ENCODE data around the gene RNF220.

The RNF220 gene

DNA sequence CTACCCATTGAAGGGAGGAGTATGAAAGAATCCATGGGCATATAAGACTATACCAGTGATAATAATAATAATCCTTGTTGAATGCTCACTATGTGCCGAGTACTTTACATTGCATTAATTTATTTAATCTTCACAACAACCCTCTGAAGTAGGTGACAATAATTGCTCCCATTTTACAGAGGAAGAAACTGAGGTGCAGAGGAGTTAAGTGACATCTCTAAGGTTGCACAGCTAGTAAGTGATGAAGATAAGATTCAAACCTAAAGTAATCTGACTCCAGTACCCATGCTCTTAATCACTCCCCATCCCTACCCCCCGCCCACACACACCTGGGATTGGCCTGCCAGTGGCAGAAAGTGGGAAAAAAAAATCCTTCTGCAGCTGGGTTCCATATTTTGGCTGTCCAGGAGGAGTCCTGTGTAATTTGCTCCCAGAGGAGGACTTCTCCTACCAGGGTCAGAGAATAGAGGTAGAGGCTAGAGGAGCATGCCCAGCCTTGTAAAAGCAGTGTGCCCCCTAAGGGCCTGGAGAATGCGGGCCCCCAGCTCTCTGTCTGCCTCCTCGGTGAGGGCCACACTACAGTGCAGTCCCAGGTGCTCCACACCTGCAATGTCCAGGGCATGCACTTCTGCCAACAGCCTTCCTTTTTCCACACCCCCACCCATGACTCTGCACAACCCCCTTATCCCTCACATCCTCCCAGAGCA, 211.4 kb downstream of the RNF220 start:
- DNase-seq = no peak

DNA sequence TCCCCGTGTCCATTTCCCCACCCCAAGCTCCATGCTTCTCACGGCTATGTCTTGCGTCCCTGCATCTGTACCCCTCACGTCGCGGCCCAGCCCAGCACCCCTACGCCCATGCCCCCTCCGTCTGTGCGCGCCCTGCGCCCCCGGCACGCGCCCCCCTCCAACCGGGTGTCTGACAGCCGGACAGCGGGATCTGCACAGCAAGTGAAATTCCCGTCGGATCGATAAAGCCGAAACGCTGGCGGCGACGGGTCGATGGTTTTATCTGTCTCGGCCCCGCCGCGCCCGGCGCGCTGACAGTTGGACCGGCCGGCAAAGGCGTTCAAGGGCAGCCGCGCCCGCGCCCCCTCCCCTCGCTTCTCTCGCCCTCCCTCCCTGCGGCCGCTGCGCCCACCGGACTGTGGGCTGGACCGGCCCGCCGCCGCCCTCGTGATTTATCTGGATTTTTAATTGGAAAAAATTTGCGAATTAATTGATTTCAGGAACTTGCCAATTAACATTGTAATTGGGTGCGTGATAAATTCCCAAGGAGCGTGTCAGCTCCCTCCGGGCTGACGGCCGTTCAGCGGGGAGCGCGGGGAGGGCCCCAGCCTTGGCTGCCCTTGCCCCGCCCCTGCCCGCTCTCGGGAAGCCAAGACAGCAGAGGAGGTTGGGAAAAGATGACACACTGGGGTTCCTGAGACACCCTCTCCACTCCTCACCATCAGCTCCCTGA, 212.1 kb downstream of the RNF220 start:
- DNase-seq = peak; percentile 52

DNA sequence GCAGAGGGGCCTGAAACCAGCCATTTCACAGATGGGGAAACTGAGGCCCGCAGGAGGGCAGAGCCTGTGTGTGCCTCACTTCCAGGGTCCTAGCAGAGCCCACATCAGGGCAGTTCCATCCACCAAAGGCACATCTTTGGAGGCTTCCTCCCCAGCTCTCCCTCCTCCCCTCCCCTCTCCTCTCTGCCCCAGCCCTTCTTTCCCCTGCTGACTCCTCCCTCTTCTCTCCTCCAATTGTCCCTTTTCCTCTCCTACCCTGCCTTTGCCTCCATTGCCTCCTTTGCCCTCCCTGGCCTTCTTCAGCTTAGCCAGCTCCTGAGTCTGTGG, 212.6 kb downstream of the RNF220 start:
- no peak for DNase-seq

DNA sequence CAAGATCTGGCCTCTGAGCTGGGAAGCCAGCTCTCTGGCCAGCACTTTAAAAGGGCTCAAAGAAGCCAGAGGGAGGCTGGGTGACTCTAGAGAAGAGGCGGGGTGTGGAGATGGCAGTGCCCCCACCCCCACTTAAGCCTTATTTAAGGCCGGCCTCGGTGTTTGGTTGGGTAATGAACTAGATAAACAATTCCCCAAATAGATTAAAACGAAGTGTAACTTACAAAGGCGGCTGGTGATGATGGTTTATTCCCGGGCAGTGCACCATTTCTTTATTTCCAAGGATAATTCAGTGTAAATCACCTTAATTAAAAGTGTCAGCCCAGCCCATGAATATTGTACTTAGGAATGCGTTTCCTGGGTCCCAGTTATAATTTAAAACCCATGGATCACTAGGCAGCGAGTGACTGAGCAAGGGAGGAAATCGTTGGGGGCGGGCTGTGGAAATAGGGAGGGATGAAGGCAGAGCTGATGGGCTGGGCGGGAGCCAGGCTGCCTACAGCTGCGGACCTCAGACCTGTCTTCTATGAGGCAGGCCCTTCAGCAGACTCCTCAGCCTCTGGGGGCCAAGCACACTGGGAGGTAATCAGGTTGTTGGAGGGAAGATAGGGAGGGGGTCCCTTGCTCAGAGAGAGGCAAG, 214.3 kb downstream of the RNF220 start:
- DNase-seq = peak; percentile 60

DNA sequence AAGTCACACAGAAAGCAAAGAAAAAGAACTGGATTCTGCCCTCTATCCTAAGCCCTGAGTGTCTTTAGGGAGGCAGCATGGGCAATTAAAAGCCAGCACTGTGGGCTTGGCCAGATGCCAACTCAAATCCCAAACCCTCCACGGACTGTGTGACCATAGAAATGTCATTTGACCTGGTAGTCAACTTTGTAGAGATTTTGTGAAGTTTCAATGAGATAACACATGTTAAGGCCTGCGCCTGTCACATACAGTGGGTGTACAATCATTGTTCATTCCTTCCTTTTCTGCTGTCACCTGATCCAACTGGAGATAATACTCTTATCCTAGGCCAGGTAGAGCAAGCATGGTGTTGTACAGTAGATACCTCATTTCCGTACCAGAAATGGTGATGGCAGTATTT, 215.0 kb downstream of the RNF220 start:
- no peak for DNase-seq

DNA sequence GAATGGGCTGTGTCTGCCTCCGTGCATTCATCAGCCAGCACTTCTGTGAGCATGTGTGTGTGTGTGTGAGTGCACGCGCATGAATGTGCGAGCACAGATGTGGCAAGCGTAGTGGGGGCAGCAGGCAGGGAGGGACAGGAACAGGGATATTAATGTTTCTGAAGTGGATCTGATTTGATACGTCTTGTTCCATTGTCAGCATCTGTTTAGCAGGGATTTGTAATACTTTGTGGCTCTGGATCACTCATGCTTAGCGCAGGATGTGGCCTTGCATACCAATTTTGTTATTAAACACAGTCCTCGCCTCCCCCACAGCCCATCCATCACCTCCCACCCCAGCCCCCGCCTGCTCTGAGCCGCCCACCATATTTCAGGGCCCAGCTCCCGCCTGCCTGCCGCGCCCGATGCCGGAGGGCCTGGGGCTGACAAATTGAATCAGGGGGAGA, 216.8 kb downstream of the RNF220 start:
- DNase-seq = peak; percentile 25

DNA sequence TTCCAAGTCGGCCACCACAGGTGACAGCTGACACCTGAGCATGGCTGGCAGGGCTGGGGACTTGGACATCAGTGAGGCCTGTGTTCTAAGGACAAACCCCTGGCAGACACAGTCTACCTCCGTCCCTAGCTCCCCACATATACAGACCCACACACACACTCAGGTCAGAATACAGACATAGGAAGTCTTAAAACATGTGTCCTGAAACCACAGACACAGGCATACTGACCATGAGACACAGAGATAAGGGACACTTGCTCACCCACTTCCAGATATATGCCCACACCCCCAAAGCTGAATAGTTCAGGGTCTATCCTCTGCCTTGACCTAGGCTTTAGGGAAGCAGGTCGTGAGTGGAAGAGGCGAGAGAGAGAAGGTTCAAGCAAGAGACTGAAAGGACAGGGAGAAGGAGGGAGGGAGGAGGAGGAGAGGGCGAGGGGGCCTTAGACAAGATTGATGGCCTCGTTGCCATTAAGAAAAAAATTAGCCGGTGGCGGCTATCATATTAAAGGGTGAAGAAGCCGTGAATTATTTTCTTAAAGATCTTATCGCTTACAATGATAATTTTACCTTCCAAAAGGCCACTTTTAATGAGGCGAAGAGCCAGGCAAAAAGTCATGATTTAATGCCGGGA, 219.3 kb downstream of the RNF220 start:
- no peak for DNase-seq

DNA sequence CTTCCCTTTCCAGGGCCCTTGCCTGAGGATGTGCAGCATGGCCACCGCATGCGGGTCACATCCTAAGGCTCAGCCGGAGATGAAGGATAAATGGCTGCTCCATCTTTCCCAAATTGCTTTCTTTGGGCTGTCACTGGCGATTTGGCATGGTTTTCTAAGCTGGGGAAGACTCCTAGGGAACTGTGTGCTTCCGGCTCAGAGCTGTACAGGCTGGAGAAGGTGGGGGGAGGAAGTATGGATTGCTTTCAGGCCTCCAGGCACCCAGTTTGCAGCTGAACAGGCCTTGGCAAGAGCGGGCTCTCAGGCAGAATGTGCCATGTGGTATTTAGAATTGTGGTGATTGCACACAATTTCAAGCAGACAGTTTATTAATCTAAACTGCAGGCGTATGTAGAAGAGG, 220.3 kb downstream of the RNF220 start:
- DNase-seq = no peak

DNA sequence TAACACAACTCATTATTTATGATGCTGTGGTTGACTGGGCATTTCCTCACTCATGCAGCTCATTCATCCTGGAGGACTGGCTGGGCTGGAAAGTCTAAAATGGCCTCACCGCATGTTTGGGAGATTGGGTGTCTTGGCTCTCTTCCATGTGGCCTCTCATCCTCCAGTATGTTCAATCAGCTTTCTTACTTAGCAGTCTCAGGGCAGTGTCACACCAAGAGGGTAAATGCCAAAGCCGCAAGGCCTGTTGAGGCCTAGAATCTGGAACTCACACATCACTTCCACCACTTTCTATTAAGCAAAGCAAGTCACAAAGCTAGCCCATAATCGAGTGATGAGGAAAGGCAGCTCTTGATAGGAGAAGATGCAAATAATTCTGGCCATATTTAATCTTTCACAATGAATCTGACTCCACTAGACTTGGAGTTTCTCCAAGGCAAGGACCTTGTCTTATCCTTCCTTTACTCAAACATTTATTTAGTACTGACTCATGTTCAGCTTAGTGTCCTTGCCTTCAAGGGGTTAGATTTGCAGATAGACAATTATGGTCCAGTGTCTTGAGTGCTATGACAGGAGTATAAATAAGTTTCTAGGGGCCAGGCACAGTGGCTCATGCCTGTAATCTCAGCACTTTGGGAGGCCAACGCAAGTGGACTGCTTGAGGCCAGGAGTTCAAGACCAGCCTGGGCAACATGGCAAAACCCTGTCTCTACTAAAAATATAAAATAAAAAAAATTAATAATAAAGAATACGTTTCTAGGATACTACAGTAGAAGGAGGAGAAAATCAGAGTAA, 224.1 kb downstream of the RNF220 start:
- peak; percentile 54 for DNase-seq

DNA sequence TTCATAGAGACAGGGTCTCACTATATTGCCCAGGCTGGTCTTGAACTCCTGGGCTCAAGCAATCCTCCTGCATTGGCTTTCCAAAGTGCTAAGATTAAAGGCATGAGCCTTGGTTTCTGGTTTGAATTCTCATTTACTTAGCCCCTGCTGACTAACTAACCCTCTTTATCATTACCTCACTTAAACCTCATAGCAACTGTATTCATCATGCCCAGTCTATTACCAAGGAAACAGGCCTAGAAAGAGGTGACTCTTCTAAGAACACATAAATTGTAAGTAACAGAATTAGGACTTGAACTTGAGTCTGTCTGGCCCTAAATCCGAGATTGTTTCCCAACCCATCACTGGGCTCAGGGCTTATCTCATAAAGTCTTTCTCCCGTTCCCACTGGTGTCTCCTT, 225.1 kb downstream of the RNF220 start:
- peak; percentile 6 for DNase-seq

DNA sequence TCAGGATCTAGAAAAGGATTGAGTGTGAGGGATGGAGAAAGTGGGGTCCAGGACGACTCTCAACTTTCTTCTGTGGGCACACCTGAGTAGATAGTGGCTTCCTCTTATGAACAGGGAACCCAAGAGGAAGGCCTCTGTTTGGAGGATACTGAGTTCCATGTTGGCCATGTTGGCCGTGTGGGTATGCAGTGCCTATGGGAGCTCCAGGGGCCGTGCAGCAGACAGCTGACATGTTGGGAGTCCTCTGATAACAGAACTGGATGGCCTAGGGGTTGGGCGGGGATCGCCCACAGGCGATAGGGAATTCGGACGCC, 226.2 kb downstream of the RNF220 start:
- no peak for DNase-seq

DNA sequence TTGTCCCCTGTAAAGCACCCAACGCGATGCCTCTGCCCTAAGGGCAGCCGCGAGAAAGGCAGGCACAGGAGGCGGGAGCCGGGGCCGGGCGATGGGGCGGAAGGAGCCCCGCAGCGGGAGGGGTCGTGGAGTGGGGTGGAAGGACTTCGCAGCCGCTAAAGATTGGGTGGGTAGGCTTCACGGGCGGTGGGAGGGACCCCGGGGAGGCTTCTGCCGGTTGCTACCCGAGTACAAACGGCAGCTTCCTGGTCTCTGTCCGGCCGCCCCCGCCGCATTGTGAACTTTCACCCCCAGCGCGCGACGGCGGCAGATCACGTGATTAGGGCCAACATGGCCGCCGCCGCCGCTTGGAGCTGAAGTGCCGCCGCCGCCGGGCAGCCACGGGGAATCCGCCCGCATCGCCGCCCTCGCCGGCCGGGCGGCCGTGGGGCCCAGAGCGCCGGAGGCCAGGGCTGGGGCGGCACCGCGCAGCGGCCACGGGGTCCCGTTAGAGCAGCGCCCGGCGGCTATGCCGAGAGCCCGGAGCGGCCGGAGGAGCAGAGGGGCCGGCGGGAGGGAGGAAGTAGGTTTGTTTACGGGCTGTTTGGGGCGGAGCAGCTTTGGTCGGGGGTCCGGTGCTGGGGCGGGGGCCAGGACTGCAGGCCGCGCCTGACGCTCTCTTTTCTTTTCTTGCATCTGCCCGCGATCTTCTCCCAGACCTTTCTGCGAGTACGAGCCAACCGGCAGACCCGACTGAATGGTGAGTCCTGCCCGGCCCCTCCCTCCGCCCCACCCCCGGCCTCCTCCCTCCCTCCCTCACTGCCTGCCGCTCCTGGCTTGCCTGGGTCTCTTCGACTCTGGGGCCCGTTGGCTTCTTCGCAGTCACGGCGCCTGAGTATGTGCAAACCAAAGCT, 226.8 kb downstream of the RNF220 start:
- peak; percentile 86 for DNase-seq

DNA sequence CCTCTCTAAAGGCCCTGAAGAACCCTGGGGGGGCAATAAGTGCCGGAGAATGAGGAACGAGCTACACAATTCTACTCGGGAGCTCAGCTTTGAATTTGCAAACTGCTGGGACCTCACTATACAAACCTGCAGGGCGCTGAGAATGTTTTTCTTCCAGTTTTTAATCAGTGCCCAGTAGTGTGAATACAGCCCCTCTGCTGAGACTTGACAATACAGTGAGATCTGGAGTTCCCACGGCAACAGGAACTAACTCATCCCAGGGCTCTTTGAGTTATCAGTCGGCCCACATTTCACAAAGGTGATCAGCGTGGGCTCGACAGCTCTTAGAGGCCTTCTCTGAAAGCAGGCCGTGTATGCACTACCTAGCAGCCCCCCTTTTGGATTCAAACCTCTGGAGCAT, 227.5 kb downstream of the RNF220 start:
- peak; percentile 16 for DNase-seq

DNA sequence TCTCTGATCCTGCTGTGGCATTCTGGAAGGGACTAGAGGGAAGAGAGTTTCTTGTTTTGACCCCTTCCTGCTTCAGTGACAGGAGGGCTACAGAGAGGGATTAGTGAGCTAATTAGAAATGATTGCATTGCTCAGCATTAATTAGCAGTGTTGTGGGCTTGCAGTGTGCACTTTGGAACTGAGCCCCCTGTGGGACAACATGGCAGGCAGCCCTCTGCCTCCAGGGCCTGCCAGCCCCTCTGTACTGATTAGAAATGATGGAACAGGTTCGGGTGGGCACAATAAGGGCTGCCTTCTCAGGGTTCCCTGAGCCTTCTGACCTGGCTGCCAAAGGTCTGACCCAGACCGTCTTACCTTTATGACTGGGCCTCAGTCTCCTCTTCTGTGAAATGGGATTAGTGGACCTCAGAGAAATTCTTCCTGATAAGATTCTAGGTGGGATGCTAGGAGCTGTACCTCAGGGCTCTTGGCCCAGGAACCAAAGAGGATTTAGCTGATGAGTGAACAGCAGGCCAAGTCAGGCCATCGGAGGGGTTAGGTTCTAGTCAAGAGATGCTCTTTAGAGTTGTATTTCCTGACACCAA, 229.6 kb downstream of the RNF220 start:
- no peak for DNase-seq

DNA sequence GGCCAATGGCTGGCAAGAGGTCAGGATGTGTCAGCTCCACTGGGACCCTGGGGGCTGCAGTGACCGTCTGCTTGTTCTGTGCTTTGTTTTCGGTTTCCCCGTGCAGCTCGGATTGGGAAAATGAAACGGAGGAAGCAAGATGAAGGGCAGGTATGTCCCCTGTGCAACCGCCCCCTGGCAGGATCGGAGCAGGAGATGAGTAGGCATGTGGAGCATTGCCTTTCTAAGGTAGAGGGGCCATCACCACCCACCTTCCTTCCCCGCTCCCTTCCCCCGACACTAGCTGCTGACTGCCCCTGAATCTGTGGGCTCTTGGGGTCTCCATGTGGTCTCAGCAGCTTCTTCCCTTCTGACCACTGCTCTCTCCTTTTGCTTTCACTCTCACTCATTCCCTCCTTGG, 230.4 kb downstream of the RNF220 start:
- no peak for DNase-seq

DNA sequence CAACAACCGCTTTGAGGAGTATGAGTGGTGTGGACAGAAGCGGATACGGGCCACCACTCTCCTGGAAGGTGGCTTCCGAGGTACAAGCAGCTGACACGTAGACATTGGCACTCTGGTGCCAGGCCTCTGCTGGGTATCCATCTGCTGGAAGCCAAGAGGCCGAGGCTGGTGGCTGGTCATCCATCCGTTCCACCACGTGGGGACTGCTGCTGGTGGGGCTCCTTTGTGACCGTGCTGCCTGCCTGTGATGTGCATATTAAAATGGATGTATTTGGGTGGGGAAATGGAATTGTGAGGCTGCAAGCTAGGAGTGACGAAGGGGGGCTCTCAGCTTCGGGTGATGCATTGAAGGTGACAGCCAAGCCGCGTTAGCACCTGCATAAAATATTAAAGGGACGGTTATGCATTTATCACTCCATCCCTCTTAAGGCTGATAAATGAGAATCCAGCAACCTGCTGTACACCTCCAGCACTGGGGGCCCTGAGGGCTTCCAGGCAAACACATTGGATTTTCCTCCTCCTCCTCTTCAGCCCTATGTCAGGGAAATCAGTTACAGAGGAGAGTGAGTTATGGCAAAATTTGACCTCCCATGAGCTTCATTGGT, 231.1 kb downstream of the RNF220 start:
- no peak for DNase-seq

DNA sequence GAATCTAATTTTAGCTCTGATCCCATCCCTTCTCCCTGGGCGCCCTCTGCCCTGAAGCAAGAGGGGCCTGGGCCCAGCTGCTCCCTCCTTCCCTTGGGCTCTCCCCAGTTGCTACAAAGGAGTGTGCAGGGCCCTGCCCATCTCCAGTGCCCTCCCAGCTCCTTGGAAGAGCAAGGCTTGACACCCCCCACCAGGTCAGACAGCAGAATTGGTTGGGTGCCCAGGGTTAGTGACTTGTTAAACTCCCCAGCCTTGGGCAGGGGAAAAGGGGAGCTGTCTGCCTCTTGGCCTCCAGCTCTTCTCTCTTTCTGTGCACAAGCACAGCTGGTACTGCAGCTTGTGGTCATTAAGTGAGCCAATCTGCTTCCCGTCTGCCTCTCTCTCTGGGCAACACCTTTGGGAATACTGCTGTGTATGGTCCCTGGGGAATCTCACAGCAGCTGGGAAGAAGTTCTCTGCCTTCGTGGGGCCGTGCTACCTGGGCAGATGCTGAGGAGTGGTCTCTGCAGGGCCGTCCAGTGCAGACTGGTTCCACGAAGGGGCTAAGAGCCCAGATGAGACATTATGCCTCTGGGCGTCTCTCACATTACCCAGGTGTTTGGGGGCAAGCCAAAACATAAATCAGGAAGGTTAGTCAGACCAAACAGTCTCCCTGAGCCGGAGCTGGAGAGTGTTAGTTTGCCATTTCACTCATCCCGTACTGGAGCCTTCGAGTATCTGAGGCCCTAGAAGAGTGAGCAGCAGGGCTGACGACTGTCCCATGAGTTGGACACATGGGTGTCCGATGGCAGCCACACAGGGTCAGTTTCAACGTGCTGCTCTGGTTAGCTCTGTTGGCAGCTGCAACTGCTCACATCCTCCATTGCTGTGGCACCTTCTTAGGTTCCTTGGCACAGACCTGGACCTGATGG, 231.9 kb downstream of the RNF220 start:
- no peak for DNase-seq

DNA sequence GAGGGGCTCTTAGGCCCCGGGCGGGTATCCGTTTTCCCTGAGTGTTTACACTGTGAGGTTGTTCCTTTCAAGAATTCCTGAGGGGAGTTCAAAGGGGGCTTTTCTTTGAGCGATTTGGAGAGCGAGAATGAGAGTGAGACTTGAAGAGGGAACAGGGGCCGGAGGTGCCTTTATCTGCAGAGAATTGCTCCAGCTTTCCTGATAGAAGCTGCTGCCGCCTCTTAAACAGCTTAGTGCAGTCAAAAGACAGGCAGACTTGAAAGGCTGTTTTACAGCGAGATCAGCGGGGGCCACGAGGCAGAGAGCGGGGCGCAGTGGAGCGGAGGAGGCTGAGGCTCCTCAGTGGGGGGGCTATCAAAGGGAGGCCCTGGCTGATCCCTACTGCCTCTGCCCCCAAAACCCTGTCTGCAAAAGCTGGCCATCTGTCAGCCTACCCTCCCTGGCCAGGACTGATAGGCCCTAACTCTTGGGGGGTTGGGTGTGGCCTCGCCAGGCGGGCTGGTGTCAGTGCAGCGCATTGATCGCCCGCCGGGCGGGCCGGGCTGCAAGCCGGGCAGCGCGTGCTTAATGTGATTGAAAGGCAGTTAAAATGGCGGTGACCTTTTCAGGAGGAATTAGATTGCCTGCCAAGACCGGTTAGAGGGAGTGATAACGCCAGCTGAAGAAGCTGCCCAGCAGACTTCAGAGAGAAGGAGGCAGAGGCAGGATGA, 232.8 kb downstream of the RNF220 start:
- DNase-seq = no peak

DNA sequence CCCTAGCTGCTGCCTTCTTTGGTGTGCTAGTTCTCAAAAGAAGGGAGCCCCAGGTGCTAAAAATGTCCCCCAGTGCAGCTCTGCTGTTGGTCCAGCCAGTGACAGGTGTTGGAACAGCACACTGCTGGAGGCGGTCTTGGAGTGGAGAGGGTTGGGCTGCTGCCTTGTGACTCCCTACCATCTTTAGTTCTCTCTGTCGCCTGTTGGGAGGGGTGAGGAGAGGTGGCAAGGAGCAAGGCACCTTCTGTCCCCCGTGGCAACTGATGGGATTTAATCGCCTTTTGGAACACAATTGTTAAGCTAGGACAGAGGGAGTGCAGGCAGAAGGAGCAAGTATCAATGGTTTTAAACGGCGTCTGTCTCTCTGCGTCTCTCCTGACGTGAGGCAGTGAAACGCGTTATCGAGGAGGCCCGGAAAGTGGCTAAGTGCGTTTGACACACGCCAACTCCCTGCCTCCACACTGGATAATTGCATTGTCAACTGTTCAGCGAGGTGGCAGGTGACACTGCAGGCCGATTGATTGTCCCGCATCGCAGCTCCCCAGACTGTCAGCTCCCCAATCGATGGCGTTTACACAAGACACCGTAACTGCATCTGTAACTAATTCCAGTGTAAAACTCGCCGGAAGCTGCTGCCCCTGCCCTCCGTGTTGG, 235.3 kb downstream of the RNF220 start:
- DNase-seq = no peak
